MG63 (cell line): ENCODE data around the gene ZNF644. TPM values are rescaled to one million over a fixed set of nuclear protein-coding genes. Genes with fewer than 3 reads are reported as not detected.

Experiments used
- DNase-seq: peaks from one replicate; pipeline ENCODE4 v3.0.0-alpha.2; 2020
- H3K27me3 ChIP-seq: fragments of 250-450 bp; sonication (Bioruptor Pico); 2 replicates; pipeline ENCODE4 v1.5.1; 2020; ENCODE audit warnings: mild to moderate bottlenecking, moderate library complexity
- H3K36me3 ChIP-seq: fragments of 250-450 bp; sonication (Bioruptor Pico); 2 replicates; pipeline ENCODE4 v1.5.1; 2020; ENCODE audit warnings: mild to moderate bottlenecking, moderate library complexity
- H3K4me3 ChIP-seq: fragments of 250-450 bp; sonication (Bioruptor Pico); 2 replicates; pipeline ENCODE4 v1.5.1; 2020; ENCODE audit warnings: mild to moderate bottlenecking, moderate library complexity
- H3K9me3 ChIP-seq: fragments of 250-450 bp; sonication (Bioruptor Pico); 2 replicates; pipeline ENCODE4 v1.5.1; 2020; ENCODE audit warnings: mild to moderate bottlenecking, moderate library complexity
- total RNA-seq: library from RNA; depleted of rRNA; stranded (reverse); fragments of >200 nt; shearing (Covaris generic); gene quantifications from 2 replicates; pipeline ENCODE4 v1.2.3, GENCODE V29; 2014; ENCODE audit warnings: low replicate concordance

The ZNF644 gene
- total RNA-seq, 1 experiment from 2014 or later = 10.8 TPM

- H3K27me3 ChIP-seq = no peaks in the 10 kb centered on the region
- DNase-seq = no peak
- H3K9me3 ChIP-seq = no peaks in the 10 kb centered on the region
- no peaks in the 10 kb centered on the region for H3K36me3 ChIP-seq
- no peak overlapping the region for H3K4me3 ChIP-seq
Measured at GRCh38 chr1:91032349-91032748, 10.5 kb upstream of the ZNF644 start.

- no peak overlapping the region for H3K4me3 ChIP-seq
- DNase-seq = no peak
- no peaks in the 10 kb centered on the region for H3K9me3 ChIP-seq
- no peaks in the 10 kb centered on the region for H3K27me3 ChIP-seq
- H3K36me3 ChIP-seq = no peaks in the 10 kb centered on the region
Measured at GRCh38 chr1:91031081-91031480, 9.2 kb upstream of the ZNF644 start.

GRCh38 chr1:91026777-91027176, 4.9 kb upstream of the ZNF644 start:
- no peaks in the 10 kb centered on the region for H3K9me3 ChIP-seq
- H3K27me3 ChIP-seq = no peaks in the 10 kb centered on the region
- DNase-seq = no peak
- no peaks in the 10 kb centered on the region; the same call in 1 of the 2 replicates for H3K36me3 ChIP-seq
- H3K4me3 ChIP-seq = no peak overlapping the region

GRCh38 chr1:91026320-91026719, 4.5 kb upstream of the ZNF644 start:
- Histone ChIP-seq H3K36me3 (no peaks in the 10 kb centered on the region; the same call in 1 of the 2 replicates), H3K9me3 (no peaks in the 10 kb centered on the region), H3K4me3 (no peak overlapping the region), H3K27me3 (no peaks in the 10 kb centered on the region)
- DNase-seq = no peak

GRCh38 chr1:91024481-91025119, 2.8 kb upstream of the ZNF644 start:
- H3K36me3 ChIP-seq = peaks cover 14% of the 10 kb centered on the region
- no peaks in the 10 kb centered on the region for H3K9me3 ChIP-seq
- H3K27me3 ChIP-seq = no peaks in the 10 kb centered on the region
- H3K4me3 ChIP-seq = no peak overlapping the region
- DNase-seq = no peak

- no peak for DNase-seq
- H3K9me3 ChIP-seq = no peaks in the 10 kb centered on the region
- no peaks in the 10 kb centered on the region for H3K27me3 ChIP-seq
- peaks cover 34% of the 10 kb centered on the region for H3K36me3 ChIP-seq
- peak overlapping the region; percentile 93 for H3K4me3 ChIP-seq
Measured at GRCh38 chr1:91022518-91022929, 689 bp upstream of the ZNF644 start.

GRCh38 chr1:91020967-91021685, 709 bp downstream of the ZNF644 start:
- DNase-seq = peak; percentile 84
- Histone ChIP-seq H3K36me3 (peaks cover 35% of the 10 kb centered on the region), H3K4me3 (peak overlapping the region; percentile 93), H3K9me3 (no peaks in the 10 kb centered on the region), H3K27me3 (no peaks in the 10 kb centered on the region)

- H3K36me3 ChIP-seq = peaks cover 41% of the 10 kb centered on the region
- H3K4me3 ChIP-seq = peak overlapping the region; percentile 93
- no peaks in the 10 kb centered on the region for H3K9me3 ChIP-seq
- DNase-seq = no peak
- no peaks in the 10 kb centered on the region for H3K27me3 ChIP-seq
Measured at GRCh38 chr1:91020486-91020885, 1.3 kb downstream of the ZNF644 start.

- no peaks in the 10 kb centered on the region for H3K27me3 ChIP-seq
- peaks cover 41% of the 10 kb centered on the region for H3K36me3 ChIP-seq
- DNase-seq = no peak
- no peak overlapping the region for H3K4me3 ChIP-seq
- H3K9me3 ChIP-seq = no peaks in the 10 kb centered on the region
Measured at GRCh38 chr1:91018006-91018405, 3.8 kb downstream of the ZNF644 start.

- Histone ChIP-seq H3K4me3 (no peak overlapping the region), H3K27me3 (no peaks in the 10 kb centered on the region), H3K36me3 (peaks cover 45% of the 10 kb centered on the region), H3K9me3 (no peaks in the 10 kb centered on the region)
- DNase-seq = no peak
Measured at GRCh38 chr1:91015794-91016550, 5.9 kb downstream of the ZNF644 start.

- H3K36me3 ChIP-seq = peaks cover 46% of the 10 kb centered on the region
- H3K27me3 ChIP-seq = no peaks in the 10 kb centered on the region
- no peaks in the 10 kb centered on the region for H3K9me3 ChIP-seq
- no peak for DNase-seq
- no peak overlapping the region for H3K4me3 ChIP-seq
Measured at GRCh38 chr1:91015358-91015780, 6.5 kb downstream of the ZNF644 start.

- no peaks in the 10 kb centered on the region for H3K27me3 ChIP-seq
- no peak overlapping the region for H3K4me3 ChIP-seq
- DNase-seq = no peak
- H3K36me3 ChIP-seq = peaks cover 39% of the 10 kb centered on the region
- no peaks in the 10 kb centered on the region for H3K9me3 ChIP-seq
Measured at GRCh38 chr1:91014475-91014874, 7.4 kb downstream of the ZNF644 start.

- no peak for DNase-seq
- Histone ChIP-seq H3K36me3 (peaks cover 37% of the 10 kb centered on the region), H3K27me3 (no peaks in the 10 kb centered on the region), H3K4me3 (no peak overlapping the region), H3K9me3 (no peaks in the 10 kb centered on the region; the same call in 1 of the 2 replicates)
Measured at GRCh38 chr1:91013302-91013701, 8.5 kb downstream of the ZNF644 start.

- peaks cover 2% of the 10 kb centered on the region; the same call in 1 of the 2 replicates for H3K9me3 ChIP-seq
- H3K27me3 ChIP-seq = no peaks in the 10 kb centered on the region
- peaks cover 40% of the 10 kb centered on the region for H3K36me3 ChIP-seq
- DNase-seq = no peak
- H3K4me3 ChIP-seq = no peak overlapping the region
Measured at GRCh38 chr1:91012196-91012595, 9.6 kb downstream of the ZNF644 start.

GRCh38 chr1:91011726-91012125, 10.1 kb downstream of the ZNF644 start:
- no peak for DNase-seq

GRCh38 chr1:91007827-91008226, 14.0 kb downstream of the ZNF644 start:
- Histone ChIP-seq H3K4me3 (no peak overlapping the region), H3K27me3 (no peaks in the 10 kb centered on the region), H3K9me3 (peaks cover 21% of the 10 kb centered on the region), H3K36me3 (peaks cover 58% of the 10 kb centered on the region)
- DNase-seq = no peak

More at GRCh38 chr1:91011726-91012125, 10.1 kb downstream of the ZNF644 start:
- Histone ChIP-seq H3K27me3 (no peaks in the 10 kb centered on the region), H3K36me3 (peaks cover 43% of the 10 kb centered on the region), H3K9me3 (peaks cover 4% of the 10 kb centered on the region), H3K4me3 (no peak overlapping the region)

- no peak overlapping the region for H3K4me3 ChIP-seq
- no peaks in the 10 kb centered on the region for H3K27me3 ChIP-seq
- peaks cover 58% of the 10 kb centered on the region for H3K36me3 ChIP-seq
- peaks cover 27% of the 10 kb centered on the region for H3K9me3 ChIP-seq
- no peak for DNase-seq
Measured at GRCh38 chr1:91007092-91007491, 14.7 kb downstream of the ZNF644 start.
